Tongue (tissue), 2 donors: ENCODE data around the gene PRR5L. TPM values are rescaled to one million over a fixed set of nuclear protein-coding genes. Genes with fewer than 3 reads are reported as not detected.
A peak's percentile ranks its signal among the peaks of the same experiment; 100 is the strongest.

Experiments used
- DNase-seq: peaks from one replicate; pipeline ENCODE4 v3.0.0-alpha.2; 2015
- total RNA-seq: library from RNA; depleted of rRNA; stranded (reverse); fragments of >200 nt; gene quantifications from one replicate; pipeline ENCODE4 v1.2.3, GENCODE V29; 2014

PRR5L gene, protein sequence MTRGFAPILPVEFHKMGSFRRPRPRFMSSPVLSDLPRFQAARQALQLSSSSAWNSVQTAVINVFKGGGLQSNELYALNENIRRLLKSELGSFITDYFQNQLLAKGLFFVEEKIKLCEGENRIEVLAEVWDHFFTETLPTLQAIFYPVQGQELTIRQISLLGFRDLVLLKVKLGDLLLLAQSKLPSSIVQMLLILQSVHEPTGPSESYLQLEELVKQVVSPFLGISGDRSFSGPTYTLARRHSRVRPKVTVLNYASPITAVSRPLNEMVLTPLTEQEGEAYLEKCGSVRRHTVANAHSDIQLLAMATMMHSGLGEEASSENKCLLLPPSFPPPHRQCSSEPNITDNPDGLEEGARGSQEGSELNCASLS
- total RNA-seq, result 14.1 TPM

DNA sequence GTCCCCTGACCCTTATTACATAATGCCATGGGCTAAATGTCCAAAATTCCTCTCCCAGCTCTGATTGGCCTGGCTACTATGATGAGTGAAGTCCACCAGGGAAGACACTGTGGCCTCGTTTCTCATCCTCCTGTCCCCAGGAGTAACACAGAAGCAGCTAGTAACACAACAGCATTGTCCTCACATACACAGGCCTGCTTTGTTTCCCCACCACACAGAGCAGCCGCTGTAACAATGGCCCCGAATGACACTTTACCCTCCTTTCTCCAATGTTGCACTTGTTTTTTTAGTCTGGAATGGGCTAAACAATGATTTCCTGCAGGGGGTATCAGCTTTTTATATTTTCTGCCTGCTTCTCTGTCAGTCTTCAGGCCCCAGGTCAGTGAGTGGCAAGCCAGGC is at the start of gene PRR5L:
Gene PRR5L, plus strand, starts transcription at position 363 of the 400 bp plus-strand sequence. CDS start 104,834 bp downstream, outside the sequence.
- DNase-seq, result no peak

DNA sequence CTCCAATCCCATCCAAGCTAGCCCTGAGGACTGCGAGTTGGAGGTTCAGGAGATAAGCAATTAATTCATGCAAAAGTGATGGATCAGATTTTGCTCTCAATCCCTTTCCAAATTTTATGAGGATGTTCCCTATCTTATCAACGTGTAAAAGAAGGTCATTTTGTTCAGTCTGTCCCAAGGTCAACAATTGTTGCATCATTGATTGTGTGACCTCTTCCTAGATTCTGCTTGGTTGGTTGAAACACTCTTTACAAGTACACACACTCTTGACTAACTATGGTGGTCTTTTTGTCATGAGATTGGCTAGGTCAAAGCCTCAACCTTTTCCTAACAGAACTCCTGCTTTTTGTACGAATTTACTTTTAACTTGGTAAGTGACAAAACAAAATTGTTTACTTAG is 48.6 kb upstream of the PRR5L start:
- DNase-seq, result no peak

DNA sequence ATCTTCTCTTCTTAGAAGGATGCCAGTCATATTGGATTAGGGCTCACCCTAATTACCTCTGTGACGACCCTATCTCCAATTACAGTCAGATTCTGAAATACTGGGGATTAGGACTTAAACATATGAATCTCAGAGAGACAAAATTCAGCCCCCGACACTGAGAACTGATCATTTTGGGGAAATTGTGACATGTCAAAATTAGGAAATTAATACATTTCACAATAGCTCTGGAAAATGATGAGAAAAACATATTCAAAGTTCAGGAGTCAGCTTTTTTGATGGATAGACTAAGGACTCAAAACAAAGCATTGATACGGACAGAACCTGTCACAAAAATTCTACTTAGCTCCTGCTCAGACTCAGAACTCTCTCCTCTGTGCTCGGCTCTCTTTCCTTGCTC is 47.7 kb upstream of the PRR5L start:
- DNase-seq, result no peak

DNA sequence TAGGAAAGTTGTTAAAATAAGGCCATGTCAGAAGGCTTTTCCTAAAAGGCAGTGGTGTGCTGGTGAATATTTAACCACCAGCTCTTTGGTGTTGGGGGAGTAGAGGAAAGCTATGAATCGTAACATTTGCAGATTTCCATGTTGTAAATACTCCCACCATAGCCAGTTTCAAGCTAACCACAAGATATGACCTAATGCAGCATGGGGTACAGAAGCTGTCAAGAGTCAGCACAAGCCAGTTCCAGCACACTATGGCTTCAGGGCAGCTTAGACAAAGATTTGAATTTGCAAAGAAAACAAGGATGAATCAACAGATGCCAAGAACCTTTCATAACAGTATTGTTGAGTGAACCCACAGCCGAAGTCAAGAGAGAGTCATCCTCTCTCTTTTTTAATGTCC is 46.8 kb upstream of the PRR5L start:
- no peak for DNase-seq

DNA sequence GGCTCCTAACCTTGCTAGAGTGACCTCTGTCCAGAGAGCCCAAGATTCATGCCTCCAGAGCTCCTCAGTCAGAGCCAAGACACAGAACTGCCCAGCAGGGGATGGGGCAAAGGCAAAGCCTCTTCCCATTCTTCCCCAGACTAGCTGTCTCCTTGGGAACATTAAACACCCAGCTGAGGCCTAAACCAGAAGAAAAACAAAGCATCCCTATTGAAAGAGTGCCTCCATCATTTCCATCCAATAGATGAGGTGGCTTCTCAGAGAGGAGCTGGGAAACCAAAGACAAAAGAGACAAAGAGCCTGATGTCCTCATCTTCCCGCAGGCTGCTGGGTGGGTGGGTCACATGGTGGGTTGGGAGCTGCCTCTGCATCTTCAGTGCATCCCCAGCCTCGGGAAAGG is 44.3 kb upstream of the PRR5L start:
- no peak for DNase-seq

DNA sequence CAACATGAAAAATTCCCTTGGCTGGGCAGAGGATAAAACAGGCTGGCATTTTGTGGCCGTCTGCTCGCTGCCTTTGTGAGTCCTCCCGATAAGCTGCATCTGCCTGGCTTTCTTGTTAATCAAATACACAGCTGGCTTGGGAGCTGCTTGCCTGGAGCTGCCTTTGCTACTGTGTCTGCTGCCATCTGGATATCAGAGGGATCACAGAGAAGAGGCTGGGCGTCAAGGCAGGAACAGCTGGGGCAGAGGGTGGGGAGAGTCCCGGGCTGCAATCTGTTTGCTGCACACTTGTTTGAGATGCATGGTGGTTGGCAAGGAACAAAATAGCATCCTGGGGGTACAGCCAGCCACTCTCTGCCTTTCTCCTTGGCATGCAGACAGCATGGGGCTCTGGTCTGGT is 42.9 kb upstream of the PRR5L start:
- DNase-seq, result peak; percentile 95

DNA sequence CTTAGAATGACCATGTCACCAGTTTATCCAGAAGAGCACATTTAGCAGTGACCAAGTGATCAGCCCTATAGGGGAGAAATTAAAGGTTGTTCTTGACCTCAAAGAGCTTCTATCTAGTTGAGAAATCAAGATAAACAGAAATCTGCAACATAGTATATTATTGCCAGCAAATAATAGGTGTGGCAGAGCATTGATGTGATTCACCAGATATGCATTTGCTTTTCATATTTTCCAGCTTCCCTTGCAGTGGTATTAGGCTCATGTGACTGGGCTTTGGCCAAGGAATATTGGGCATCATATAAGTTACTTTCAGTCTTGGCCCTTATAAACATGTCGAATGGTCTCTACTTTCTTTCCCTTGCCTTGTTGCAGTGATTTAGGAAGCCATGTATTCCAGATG is 41.4 kb upstream of the PRR5L start:
- no peak for DNase-seq

DNA sequence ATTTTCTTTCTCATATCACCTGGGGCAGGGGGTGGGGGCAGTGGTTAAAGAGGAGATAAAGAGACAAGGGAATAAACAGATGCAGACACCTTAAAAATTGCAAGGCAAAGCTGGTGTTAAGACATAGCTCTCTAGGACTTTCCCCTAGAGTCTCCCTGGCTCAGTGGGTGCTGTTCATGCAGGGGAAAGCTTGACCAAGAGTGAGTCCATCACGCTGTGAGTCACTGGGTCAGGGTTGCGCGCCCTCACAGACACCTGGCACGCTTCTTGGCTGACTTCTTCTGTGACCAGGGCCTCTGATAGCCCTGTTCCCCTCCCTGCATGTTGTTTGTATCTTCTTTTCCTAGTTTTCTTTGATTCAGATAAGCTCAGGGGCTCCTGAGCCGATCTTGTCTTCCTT is 38.7 kb upstream of the PRR5L start:
- no peak for DNase-seq

DNA sequence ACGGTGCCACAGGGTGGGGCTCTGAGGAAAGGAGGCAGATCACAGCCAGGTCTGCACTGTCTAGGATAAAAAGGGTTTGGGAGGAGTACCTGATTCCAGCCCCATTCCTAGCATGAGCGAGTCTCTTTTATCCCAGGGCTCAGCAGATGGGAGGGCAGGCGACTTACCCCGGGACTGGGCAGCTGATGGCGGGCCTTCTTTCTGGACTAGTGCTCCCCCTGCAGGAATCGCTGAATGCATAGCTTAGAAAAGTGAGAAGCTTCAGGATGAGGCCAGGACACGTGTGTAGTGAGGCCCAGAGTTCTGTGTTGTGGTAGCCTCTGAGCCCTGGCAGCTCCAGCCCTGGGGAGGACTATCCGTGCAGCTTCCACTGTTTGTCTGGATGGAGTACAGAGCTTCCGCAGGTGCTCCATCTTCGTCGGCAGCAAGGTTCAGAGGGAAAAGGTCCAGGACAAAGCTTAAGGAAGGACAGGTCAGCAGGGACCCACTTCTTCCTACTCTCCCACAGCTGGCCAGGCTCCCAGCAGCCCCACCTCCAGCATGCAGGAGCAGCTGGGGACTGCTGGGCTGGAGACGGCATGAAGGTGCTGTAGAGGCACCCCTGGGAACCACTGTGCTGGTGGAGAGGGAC is 37.2 kb upstream of the PRR5L start:
- DNase-seq, result peak; percentile 81

DNA sequence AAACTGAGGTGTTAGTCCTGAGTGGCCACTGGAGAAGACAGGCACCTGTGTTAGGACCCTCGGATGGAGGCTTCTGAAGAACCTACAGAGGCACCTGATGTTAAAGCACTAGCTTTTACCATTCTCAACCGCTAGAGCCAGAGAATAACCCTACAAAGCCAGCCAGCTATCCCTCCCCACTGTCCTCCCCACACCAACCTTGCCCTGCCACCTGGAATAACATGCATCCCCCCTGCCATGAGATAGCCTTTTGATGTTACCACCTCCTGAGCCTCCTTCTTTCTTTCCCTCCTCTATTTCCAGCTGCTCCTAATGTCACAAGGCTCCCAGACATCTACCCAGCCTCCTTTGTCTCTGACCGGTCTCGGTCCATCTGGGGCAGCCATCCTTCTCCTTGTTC is 35.0 kb upstream of the PRR5L start:
- DNase-seq, result no peak

DNA sequence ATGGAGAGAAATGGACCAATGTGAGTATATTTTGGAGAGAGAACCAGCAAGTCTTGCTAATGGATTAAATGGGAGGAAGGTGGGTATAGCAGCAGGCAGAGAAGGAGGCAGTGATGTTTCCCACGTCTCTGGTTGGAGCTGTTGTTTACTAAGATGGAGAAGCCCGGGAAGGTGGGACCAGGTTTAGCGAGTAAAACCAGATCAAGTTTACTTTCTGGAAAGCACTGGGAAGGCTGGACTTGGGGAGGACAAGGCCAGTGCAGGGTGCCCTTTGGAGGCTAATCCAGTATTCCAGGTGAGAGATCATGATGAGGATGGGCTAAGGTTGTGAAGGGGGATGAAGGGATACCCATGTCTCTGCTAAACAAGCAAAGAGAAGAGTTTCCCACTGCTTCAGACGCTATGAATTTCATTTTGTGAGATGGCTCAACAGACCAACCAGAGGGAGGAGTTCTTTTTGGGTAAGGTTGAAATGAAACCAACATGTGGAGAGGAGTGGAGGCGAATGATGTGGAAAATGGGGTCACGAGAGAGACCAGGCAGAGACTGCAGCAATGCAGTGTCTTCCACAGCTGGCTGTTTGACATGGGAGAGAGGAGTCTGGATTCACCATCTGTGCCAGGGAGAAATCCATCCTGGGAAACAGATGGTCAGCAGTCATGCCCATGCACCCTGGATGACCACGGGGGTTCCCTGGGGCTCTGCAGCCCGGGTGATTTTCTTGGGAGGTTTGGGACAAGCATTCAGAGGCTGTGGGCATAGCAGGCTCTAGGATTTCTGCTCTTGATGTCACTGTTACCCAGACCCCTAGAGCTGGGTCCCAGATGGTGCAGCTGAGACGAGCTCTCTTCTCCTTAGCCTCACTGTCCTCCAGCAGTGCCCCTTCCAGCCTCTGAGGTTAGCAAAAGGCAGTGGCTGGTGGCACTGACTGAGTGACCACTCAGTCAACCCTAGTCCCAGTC is 31.8 kb upstream of the PRR5L start:
- no peak for DNase-seq

DNA sequence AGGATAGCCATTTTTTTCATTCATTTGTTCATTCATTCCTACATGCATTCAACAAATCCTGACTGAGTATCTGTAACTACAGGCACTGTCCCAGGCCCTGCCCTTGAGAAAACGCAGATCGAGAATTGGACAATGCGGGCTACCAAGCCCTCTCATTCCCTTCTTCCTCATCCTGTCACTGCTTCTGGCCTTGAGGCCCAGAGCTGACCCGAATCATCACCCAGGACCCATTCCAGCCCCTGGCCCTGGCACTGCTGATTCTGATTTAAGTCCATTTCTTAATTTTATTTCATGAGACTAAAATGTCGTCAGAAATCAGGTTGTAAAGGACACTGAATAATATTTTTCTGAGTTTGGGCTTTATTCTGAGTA is 31.1 kb upstream of the PRR5L start:
- no peak for DNase-seq

DNA sequence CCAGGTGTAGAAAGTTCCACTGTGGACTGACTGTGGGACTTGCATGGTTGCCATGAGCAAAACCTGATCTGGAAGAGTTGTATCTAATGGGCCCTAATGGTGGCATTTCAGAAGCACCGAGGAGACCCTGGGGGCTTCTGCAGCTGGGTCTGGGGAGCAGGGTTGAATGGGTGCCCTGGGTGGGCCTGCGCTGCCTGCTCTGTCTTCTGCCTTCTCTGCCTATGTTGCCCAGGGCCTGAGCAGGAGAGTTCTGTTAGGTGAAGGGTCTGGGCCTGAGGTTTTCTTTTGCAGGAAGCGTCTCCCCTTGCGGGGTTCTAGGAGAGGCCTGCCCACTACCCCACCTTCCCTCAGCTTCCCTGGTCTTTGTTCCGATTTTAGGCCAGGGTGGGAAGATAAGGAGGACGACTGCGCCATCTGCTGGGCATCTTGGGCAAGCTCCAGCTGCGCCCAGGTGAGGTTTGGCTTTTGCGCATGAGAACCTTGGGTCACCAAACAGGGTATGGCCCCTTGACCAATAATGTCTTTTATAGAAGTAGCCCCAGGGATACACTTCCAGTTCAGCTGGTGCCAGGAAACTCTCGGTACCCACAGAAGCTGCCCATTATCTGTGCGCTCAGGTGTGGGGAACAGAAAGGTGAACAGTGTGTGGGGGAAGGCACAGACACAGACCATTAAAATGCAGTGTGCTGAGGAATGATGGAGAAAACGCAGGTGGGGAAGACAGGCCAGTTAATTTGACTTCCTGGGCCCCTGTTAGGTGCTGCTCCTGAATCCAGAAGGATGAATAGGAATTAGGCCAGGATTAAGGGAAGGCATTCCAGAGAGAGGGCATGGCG is 30.1 kb upstream of the PRR5L start:
- peak; percentile 80 for DNase-seq

DNA sequence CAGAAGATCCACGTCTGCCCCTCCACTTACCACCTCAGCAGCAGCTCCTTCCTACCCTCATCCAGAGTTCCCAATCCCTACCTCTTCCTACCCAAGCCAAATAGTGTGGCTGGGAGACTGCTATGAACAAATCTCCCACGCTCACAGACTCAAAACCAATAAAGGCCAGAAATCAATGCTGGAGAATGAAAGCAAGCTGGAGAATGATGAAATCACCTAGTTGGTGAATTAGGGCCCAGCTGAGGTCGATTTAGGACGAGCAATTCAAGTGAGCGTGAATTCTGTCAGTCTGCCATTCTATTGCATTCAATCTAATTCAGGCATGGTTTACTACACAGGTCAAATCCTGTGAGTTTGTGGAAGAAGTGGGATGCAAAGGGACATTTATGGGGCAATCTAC is 29.3 kb upstream of the PRR5L start:
- DNase-seq, result no peak

DNA sequence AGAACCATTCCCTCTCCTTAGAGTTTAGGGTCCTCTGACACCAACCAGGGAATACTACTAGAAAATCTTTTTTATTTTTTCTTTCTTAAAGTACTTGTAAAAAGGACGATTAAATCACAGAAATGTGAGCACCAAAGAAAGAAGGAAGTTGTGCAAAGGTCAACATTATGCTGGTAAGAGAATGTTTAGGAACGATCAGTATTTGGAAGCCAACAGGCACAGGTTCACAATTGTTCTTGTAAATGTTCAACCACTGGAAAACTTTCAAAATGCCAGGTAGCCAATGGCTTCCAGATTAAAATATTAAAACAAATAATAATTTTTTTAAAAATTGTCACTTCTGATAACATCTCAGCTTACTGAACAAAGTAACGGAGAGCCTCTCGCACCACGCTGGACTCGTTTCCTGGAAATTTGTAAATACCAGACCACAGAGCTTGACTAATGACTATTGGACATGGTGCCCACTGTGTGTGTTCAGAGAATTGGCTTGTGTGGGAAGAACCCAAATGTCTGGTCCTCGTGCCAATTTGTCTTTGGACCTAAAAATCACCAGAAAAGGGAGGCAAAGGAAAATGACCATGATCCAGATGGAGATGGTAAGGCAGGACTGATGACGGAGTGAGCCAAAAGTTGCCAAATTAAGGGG is 27.6 kb upstream of the PRR5L start:
- DNase-seq, result peak; percentile 53

DNA sequence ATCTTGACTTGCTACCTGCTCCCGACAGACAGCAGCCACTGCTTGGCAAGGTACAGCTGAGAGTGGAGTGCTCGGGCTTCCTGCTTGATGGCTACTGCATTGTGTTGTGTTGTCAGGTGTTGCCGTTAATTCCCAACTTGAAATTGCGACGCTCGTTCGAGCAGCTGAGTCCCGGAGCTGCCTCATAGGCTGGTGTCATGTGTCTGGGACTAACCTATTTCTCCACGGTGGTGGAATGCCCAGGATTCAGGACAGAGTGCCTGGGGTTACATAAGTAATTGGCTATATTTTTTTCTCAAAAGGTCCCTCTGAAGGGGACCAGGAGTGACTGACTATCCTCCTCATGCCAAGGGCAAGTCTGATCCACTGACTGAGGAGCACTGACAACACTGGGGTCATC is 25.4 kb upstream of the PRR5L start:
- DNase-seq, result peak; percentile 59

DNA sequence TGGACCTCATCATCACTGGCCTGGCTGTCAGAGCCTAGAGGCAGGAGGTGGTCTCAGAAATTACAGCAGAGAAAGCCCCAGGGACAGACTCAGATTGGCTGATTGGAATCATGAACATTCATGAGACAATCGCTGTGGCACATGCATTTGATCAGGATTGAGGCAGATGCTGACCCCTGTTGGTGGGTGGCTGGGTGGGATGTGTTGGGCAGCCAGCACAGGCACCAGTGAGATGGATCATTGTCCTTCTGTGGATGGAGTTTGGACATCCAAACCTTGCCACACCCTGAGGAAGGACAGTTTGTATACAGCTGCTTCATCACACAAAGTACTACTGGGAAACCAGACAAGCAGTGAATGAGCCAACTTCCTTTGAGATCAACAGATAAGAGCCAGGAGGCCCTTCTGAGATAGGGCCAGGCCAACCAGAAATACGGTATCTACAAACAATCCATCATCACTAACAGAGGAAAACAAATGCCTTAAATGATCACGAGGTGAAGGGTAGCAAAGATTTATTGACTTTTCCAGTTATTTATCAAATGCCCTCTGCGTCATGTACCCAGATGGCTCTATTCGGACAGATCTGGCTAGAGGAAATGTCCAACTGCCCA is 24.2 kb upstream of the PRR5L start:
- DNase-seq, result no peak

DNA sequence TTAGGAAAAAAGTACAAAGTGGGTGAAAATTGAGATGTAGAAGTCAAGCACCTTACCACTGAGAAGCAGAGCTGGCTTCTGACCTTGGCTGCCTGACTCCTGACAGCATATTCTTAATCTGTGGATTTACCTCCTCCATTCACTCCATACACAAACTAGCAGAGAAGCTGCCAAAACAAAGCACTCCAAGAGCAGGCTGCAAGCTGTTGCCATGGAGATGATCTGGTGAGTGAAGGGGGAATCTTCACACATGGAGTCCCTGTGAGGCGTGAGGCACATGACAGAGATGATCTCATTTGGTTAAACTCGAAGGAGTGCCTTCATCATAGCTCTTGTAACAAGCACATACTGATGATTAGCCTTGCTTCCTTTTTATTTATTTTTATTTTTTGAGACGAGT is 23.0 kb upstream of the PRR5L start:
- no peak for DNase-seq

DNA sequence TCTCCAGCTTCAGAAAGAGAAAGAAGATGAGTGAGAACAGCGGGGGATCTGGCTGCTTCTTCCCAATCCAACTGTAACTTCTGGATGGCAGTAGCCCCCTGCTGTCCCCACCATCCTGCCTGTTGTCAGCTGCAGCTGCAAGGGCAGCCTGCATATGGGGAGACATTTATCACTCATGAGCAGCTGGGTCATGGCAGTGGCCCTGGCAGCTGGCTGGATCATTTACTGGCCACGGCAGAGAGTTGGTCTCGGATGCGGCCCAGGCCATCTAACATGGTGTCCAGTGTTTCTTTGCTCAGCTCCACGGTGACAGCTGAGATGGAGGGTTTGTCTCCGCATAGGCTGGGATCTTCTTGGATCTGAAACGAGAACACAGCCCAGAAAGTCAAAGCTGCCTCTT is 21.7 kb upstream of the PRR5L start:
- DNase-seq, result peak; percentile 51

DNA sequence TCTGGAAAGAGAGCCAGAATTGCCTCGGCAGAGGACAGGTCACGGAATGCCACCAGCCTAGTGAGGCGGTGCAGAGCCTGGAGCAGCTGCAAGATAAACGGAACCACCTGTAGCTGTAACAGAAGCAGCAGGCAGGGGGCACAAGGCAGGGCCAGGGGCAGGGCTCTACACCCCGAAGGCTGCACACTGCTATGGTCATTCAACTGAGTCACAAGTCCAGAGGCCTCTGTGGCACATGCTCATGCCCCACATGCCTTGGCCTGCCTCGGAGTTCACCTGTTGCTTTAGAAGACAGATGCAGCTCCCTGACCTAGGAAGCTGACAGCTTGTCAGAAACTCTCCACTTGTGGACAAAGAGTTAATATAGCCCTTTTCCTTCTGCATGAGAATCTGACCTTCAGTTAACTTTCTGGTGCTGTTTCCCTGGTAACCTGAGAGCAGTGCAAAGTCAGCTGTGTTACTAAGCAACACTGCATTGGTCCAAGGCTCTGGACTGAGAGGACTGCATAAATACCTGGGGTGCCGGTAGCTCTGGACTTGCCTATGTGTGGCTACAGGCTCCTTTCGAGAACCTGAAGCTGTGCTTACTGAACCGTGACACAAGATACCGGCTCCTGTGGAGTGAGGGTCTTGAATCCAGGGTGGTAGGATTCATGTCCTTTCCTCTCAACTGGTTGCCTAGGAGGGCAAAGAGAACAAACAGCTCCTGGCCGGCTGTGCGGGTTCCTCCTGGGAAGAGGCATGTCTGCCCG is 17.4 kb upstream of the PRR5L start:
- DNase-seq, result peak; percentile 24
